HCT116 (cell line): ENCODE data around the gene EYA4. TPM values are rescaled to one million over a fixed set of nuclear protein-coding genes. Genes with fewer than 3 reads are reported as not detected.

Experiments
- ATAC-seq: fragments of 200-7000 bp; cut with Tn5 transposase; 2 replicates; pipeline ENCODE4 v1.9.1; 2020; ENCODE audit warnings: mild to moderate bottlenecking, moderate library complexity
- BruUV-seq: library from RNA; stranded (reverse); fragments of 400-500 nt; replicated peaks from 2 replicates; lab custom pipeline; 2021; lab: Mats Ljungman, UMichigan
- CTCF ChIA-PET: fragments of 300-600 bp; sonication (Branson Sonifier 250); formaldehyde crosslinking; loops from one replicate; lab custom pipeline; 2021; ENCODE audit warnings: antibody characterized with exemption; lab: Charles Lee
- POLR2A ChIA-PET: fragments of 300-600, 350-600 bp; sonication (Branson Sonifier 250); formaldehyde crosslinking; loops from one replicate; lab custom pipeline; 2021; ENCODE audit warnings: antibody characterized with exemption; lab: Charles Lee
- RAD21 ChIA-PET, 2 experiments: fragments of 300-600 bp; sonication (Branson Sonifier 250); formaldehyde crosslinking; loops; one replicate each; lab custom pipeline; 2023; ENCODE audit warnings: low total read pairs in 2 of 2; ENCODE audit not compliant: uncharacterized antibody in 2 of 2, unreplicated experiment in 2 of 2, low non-redundant PET in 1 of 2; lab: Charles Lee
- DNase-seq: peaks from one replicate; pipeline ENCODE4 v3.0.0-alpha.2; 2010; ENCODE audit warnings: low read depth, low spot score
- H2AFZ ChIP-seq: fragments of 200-600 bp; shearing (Covaris generic), sonication (generic); 2 replicates; pipeline ENCODE4 v1.6.1; 2017; ENCODE audit warnings: low read depth, mixed run types, mixed read lengths, antibody characterized with exemption, low read length; ENCODE audit not compliant: poor library complexity, severe bottlenecking
- H3K27ac ChIP-seq: 2 replicates; pipeline ENCODE4 v1.5.1; 2012; ENCODE audit warnings: low read depth, low read length
- H3K27me3 ChIP-seq: fragments of 200-600 bp; sonication (generic); 2 replicates; pipeline ENCODE4 v1.6.1; 2016; ENCODE audit warnings: mixed run types, low read length, mixed read lengths; ENCODE audit not compliant: insufficient read depth
- H3K36me3 ChIP-seq, 2 experiments: fragments of 200-500 bp in 1 of 2; fragments of 200-600 bp in 1 of 2; sonication (Bioruptor generic) in 1 of 2; sonication (generic) in 1 of 2; 2 replicates each; pipeline versions ENCODE4 v1.5.1 to v1.6.1; 2014 to 2016; ENCODE audit warnings: low read length in 2 of 2, inconsistent platforms in 1 of 2, mixed read lengths in 1 of 2, mixed run types in 1 of 2; ENCODE audit not compliant: insufficient read depth in 2 of 2, control insufficient read depth in 1 of 2
- H3K4me1 ChIP-seq, 2 experiments: fragments of 200-600 bp in 1 of 2; sonication (generic) in 1 of 2; 2 replicates each; pipeline versions ENCODE4 v1.5.1 to v1.6.1; 2012 to 2017; ENCODE audit warnings: low read length in 2 of 2, inconsistent platforms in 1 of 2, mild to moderate bottlenecking in 1 of 2, mixed read lengths in 1 of 2, mixed run types in 1 of 2, moderate library complexity in 1 of 2; ENCODE audit not compliant: insufficient read depth in 2 of 2, control insufficient read depth in 1 of 2
- H3K4me2 ChIP-seq: fragments of 200-600 bp; sonication (generic); 2 replicates; pipeline ENCODE4 v1.6.1; 2017; ENCODE audit warnings: mixed run types, low read length, mixed read lengths
- H3K4me3 ChIP-seq, 2 experiments: fragments of 200-600 bp in 1 of 2; sonication (generic) in 1 of 2; replicated peaks in 1 of 2; 2 replicates each; pipeline ENCODE4 v1.5.1; 2011 to 2016; ENCODE audit warnings: low read length in 2 of 2, control low read depth in 1 of 2, low read depth in 1 of 2, mild to moderate bottlenecking in 1 of 2, mixed read lengths in 1 of 2, mixed run types in 1 of 2
- H3K79me2 ChIP-seq: fragments of 200-600 bp; sonication (generic); 2 replicates; pipeline ENCODE4 v1.6.1; 2017; ENCODE audit warnings: mild to moderate bottlenecking, mixed run types, low read length, moderate library complexity, mixed read lengths; ENCODE audit not compliant: insufficient read depth
- H3K9ac ChIP-seq: fragments of 200-600 bp; sonication (generic); 2 replicates; pipeline ENCODE4 v1.6.1; 2016; ENCODE audit warnings: low read length, mixed read lengths
- H3K9me2 ChIP-seq: fragments of 200-600 bp; sonication (generic), shearing (Covaris generic); 2 replicates; pipeline ENCODE4 v1.6.1; 2017; ENCODE audit warnings: mixed run types, mild to moderate bottlenecking, moderate library complexity; ENCODE audit not compliant: insufficient read depth
- H3K9me3 ChIP-seq, 2 experiments: fragments of 200-500 bp in 1 of 2; fragments of 200-600 bp in 1 of 2; sonication (Bioruptor generic) in 1 of 2; sonication (generic) in 1 of 2; 2 replicates each; pipeline ENCODE4 v1.6.1; 2014 to 2017; ENCODE audit warnings: low read length in 2 of 2, mixed read lengths in 2 of 2, inconsistent platforms in 1 of 2, low read depth in 1 of 2, mild to moderate bottlenecking in 1 of 2, mixed run types in 1 of 2, moderate library complexity in 1 of 2; ENCODE audit not compliant: control insufficient read depth in 1 of 2, insufficient read depth in 1 of 2
- H4K20me1 ChIP-seq: fragments of 200-600 bp; sonication (generic), shearing (Covaris generic); 2 replicates; pipeline ENCODE4 v1.6.1; 2017; ENCODE audit warnings: mixed run types, mild to moderate bottlenecking, moderate library complexity; ENCODE audit not compliant: insufficient read depth
- CBX3 ChIP-seq: IDR thresholded peaks from 2 replicates; pipeline ENCODE4 v1.6.1; 2012; ENCODE audit warnings: low read depth
- CEBPB ChIP-seq: IDR thresholded peaks from 2 replicates; pipeline ENCODE4 v1.6.1; 2012; ENCODE audit warnings: low read depth
- EGR1 ChIP-seq: IDR thresholded peaks from 2 replicates; pipeline ENCODE4 v1.6.1; 2012; ENCODE audit warnings: low read depth
- EZH2 ChIP-seq: fragments of 200-600 bp; sonication (generic); IDR thresholded peaks from 2 replicates; pipeline ENCODE4 v1.6.1; 2017; ENCODE audit warnings: antibody characterized with exemption, mixed run types
- FOSL1 ChIP-seq: IDR thresholded peaks from 2 replicates; pipeline ENCODE4 v1.6.1; 2012; ENCODE audit warnings: low read depth
- POLR2A ChIP-seq: IDR thresholded peaks from 2 replicates; pipeline ENCODE4 v1.7.0; 2011; ENCODE audit warnings: borderline replicate concordance; ENCODE audit not compliant: insufficient read depth, insufficient read length; ENCODE audit errors: extremely low read depth
- POLR2AphosphoS5 ChIP-seq: IDR thresholded peaks from 2 replicates; pipeline ENCODE4 v1.6.1; 2011; ENCODE audit warnings: mild to moderate bottlenecking, low read depth, low read length, moderate library complexity
- RAD21 ChIP-seq: IDR thresholded peaks from 2 replicates; pipeline ENCODE4 v1.6.1; 2012; ENCODE audit warnings: low read depth, mild to moderate bottlenecking
- SIN3A ChIP-seq: IDR thresholded peaks from 2 replicates; pipeline ENCODE4 v1.6.1; 2012; ENCODE audit warnings: low read depth
- SP1 ChIP-seq: IDR thresholded peaks from 2 replicates; pipeline ENCODE4 v1.6.1; 2012; ENCODE audit warnings: low read depth
- TCF7L2 ChIP-seq: IDR thresholded peaks from 2 replicates; pipeline ENCODE4 v1.7.0; 2011; ENCODE audit warnings: borderline replicate concordance, inconsistent platforms; ENCODE audit not compliant: insufficient read depth, insufficient read length; ENCODE audit errors: extremely low read depth
- YY1 ChIP-seq: IDR thresholded peaks from 2 replicates; pipeline ENCODE4 v1.6.1; 2011; ENCODE audit warnings: low read length, low read depth, moderate library complexity, mild to moderate bottlenecking; ENCODE audit not compliant: insufficient replicate concordance; ENCODE audit errors: extremely low read depth
- ZNF274 ChIP-seq: fragments of 200-500 bp; sonication (Bioruptor generic); IDR thresholded peaks from 2 replicates; pipeline ENCODE4 v1.6.1; 2014; ENCODE audit warnings: mild to moderate bottlenecking, low read depth, low read length, inconsistent platforms
- intact Hi-C: fragments of 100-400 bp; cut with micrococcal nuclease; formaldehyde crosslinking; loops from 2 replicates; pipeline ENCODE4 v1.10.0; 2022
- total RNA-seq: library from RNA; stranded (reverse); gene quantifications from one replicate; pipeline ENCODE4 v1.2.1, GENCODE V29; 2021; ENCODE audit not compliant: unreplicated experiment
- TF ChIP-seq, protein P1 (sequence below): IDR thresholded peaks from 2 replicates; pipeline ENCODE4 v1.6.1; 2012; ENCODE audit warnings: low read depth
- TF ChIP-seq, protein P2 (sequence below): IDR thresholded peaks from 2 replicates; pipeline ENCODE4 v1.6.1; 2012

Gene EYA4
- total RNA-seq, 1 experiment from 2014 or later, result not detected

DNA sequence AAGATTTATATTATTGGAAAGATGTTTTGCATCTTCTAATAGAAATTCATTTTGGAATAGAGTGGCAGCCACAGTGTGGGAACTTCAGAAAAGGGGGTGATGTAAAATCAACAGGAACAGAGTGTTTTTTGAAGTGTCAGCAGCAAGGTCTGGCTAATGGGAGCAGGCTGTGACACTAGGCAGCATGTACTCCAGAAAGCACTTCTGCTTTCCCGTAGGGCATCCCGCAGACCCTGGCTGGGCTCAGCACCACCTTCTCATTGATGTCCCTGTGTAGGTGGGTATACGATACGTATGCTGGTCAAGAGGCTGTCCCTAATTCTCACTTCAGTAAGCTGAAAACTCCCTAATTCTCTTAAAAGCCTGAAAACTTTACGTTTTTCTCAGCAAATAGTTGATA, 74.7 kb downstream of the EYA4 start:
- Histone ChIP-seq H4K20me1 (no peaks in the 10 kb centered on the region), H3K36me3 (no peaks in the 10 kb centered on the region), H3K79me2 (no peaks in the 10 kb centered on the region), H3K4me3 (no peak overlapping the region), H3K4me1 (no peaks in the 10 kb centered on the region), H3K27ac (no peak overlapping the region), H2AFZ (no peak overlapping the region), H3K9ac (no peak overlapping the region), H3K27me3 (peaks cover 19% of the 10 kb centered on the region; the same call in 1 of the 2 replicates), H3K9me3 (no peaks in the 10 kb centered on the region), H3K4me2 (no peak overlapping the region), H3K9me2 (no peaks in the 10 kb centered on the region)
- ChIA-PET POLR2A (no interaction called here), RAD21 (no interaction called here), CTCF (no interaction called here)
- TF ChIP-seq, protein P1, sequence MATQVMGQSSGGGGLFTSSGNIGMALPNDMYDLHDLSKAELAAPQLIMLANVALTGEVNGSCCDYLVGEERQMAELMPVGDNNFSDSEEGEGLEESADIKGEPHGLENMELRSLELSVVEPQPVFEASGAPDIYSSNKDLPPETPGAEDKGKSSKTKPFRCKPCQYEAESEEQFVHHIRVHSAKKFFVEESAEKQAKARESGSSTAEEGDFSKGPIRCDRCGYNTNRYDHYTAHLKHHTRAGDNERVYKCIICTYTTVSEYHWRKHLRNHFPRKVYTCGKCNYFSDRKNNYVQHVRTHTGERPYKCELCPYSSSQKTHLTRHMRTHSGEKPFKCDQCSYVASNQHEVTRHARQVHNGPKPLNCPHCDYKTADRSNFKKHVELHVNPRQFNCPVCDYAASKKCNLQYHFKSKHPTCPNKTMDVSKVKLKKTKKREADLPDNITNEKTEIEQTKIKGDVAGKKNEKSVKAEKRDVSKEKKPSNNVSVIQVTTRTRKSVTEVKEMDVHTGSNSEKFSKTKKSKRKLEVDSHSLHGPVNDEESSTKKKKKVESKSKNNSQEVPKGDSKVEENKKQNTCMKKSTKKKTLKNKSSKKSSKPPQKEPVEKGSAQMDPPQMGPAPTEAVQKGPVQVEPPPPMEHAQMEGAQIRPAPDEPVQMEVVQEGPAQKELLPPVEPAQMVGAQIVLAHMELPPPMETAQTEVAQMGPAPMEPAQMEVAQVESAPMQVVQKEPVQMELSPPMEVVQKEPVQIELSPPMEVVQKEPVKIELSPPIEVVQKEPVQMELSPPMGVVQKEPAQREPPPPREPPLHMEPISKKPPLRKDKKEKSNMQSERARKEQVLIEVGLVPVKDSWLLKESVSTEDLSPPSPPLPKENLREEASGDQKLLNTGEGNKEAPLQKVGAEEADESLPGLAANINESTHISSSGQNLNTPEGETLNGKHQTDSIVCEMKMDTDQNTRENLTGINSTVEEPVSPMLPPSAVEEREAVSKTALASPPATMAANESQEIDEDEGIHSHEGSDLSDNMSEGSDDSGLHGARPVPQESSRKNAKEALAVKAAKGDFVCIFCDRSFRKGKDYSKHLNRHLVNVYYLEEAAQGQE, result no peak
- no peak for ATAC-seq
- intact Hi-C loops, result no loop called here
- no TSS peak for BruUV-seq
- no peak for DNase-seq

DNA sequence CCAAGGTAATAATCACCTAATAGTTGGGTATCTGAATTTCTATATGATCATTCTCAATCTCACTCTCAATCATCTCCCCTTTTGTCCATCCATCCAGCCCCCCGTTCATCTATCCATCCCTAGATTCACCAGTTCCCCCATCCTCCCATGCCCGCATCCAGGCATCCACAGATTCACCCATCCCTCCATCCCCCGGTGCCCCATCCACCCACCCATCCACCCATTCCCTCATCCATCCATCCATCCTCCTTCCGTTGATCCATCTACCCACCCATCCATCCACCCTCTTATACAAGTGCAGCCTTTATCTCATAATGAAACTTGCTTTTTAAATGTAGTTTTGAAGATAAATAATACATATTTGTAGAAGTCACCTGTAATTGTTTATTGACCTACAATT, 76.5 kb downstream of the EYA4 start:
- no peaks in the 10 kb centered on the region for H3K4me1 ChIP-seq
- H3K9me3 ChIP-seq, result no peaks in the 10 kb centered on the region
- ATAC-seq (no peak), DNase-seq (no peak)
- POLR2A ChIA-PET, result no interaction called here
- H3K79me2 ChIP-seq, result no peaks in the 10 kb centered on the region
- intact Hi-C loops, result no loop called here
- CTCF ChIA-PET, result no interaction called here
- no peak overlapping the region for H3K27ac ChIP-seq
- no TSS peak for BruUV-seq
- H3K27me3 ChIP-seq, result peaks cover 14% of the 10 kb centered on the region; the same call in 1 of the 2 replicates
- H3K36me3 ChIP-seq, result no peaks in the 10 kb centered on the region
- H3K4me2 ChIP-seq, result no peak overlapping the region
- no peak overlapping the region for H3K9ac ChIP-seq
- no peak overlapping the region for H2AFZ ChIP-seq
- RAD21 ChIA-PET, result no interaction called here
- H4K20me1 ChIP-seq, result no peaks in the 10 kb centered on the region
- H3K9me2 ChIP-seq, result no peaks in the 10 kb centered on the region
- H3K4me3 ChIP-seq, result no peak overlapping the region
- TF ChIP-seq EZH2 (no peak), SIN3A (no peak), CBX3 (no peak), SP1 (no peak), POLR2AphosphoS5 (no peak), CEBPB (no peak), RAD21 (no peak), FOSL1 (no peak), TCF7L2 (no peak), POLR2A (no peak), ZNF274 (no peak), EGR1 (no peak), YY1 (no peak)
- TF ChIP-seq, protein P2, sequence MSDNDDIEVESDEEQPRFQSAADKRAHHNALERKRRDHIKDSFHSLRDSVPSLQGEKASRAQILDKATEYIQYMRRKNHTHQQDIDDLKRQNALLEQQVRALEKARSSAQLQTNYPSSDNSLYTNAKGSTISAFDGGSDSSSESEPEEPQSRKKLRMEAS, result no peak
- TF ChIP-seq, protein P1, result no peak
